ENCODE data around the gene SLC16A2.

GRCh38 chrX:74405973-74406489 lies 15.3 kb upstream of the SLC16A2 start:
- TF ChIP-seq, protein P1, sequence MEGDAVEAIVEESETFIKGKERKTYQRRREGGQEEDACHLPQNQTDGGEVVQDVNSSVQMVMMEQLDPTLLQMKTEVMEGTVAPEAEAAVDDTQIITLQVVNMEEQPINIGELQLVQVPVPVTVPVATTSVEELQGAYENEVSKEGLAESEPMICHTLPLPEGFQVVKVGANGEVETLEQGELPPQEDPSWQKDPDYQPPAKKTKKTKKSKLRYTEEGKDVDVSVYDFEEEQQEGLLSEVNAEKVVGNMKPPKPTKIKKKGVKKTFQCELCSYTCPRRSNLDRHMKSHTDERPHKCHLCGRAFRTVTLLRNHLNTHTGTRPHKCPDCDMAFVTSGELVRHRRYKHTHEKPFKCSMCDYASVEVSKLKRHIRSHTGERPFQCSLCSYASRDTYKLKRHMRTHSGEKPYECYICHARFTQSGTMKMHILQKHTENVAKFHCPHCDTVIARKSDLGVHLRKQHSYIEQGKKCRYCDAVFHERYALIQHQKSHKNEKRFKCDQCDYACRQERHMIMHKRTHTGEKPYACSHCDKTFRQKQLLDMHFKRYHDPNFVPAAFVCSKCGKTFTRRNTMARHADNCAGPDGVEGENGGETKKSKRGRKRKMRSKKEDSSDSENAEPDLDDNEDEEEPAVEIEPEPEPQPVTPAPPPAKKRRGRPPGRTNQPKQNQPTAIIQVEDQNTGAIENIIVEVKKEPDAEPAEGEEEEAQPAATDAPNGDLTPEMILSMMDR (IDR thresholded peaks at IDR 0.05): no peak
- no peak for TF ChIP-seq POLR2A (IDR thresholded peaks at IDR 0.05)
